GM12891 (cell line): ENCODE measurements around the gene TJP3. TPM values are rescaled to one million over a fixed set of nuclear protein-coding genes. Genes with fewer than 3 reads are reported as not detected.
"Not testable (repeated sequence)": the region's sequence is repeated elsewhere in the genome, so short reads cannot be mapped to it uniquely, and the experiment has no call there.

Source experiments
- DNase-seq: peaks from one replicate; pipeline ENCODE4 v3.0.0; 2011; ENCODE audit warnings: low spot score; ENCODE audit not compliant: insufficient read length
- FAIRE-seq: peaks from 2 replicates; lab custom pipeline; 2011; peaks lifted over from hg19 to GRCh38; lab: Jason Lieb, UNC
- PAX5 ChIP-seq: IDR thresholded peaks from 2 replicates; pipeline ENCODE4 v1.6.1; 2011; ENCODE audit warnings: low read length, moderate library complexity, mild to moderate bottlenecking; ENCODE audit not compliant: insufficient read depth, severe bottlenecking
- POLR2A ChIP-seq: IDR thresholded peaks from 2 replicates; pipeline ENCODE4 v1.6.1; 2011; ENCODE audit warnings: low read depth, low read length, control low read depth
- POLR2AphosphoS5 ChIP-seq: IDR thresholded peaks from 2 replicates; pipeline ENCODE4 v1.6.1; 2011; ENCODE audit warnings: low read depth, low read length, control low read depth
- POU2F2 ChIP-seq: IDR thresholded peaks from 2 replicates; pipeline ENCODE4 v1.6.1; 2011; ENCODE audit warnings: low read depth, mild to moderate bottlenecking, control low read depth, low read length, moderate library complexity
- SPI1 ChIP-seq: IDR thresholded peaks from 2 replicates; pipeline ENCODE4 v1.6.1; 2011; ENCODE audit warnings: low read depth, low read length, control low read depth
- TAF1 ChIP-seq: IDR thresholded peaks from 2 replicates; pipeline ENCODE4 v1.6.1; 2011; ENCODE audit warnings: low read depth, low read length, control low read depth
- polyA plus RNA-seq: library from polyadenylated mRNA; unstranded; fragments of >200 nt; gene quantifications from one replicate; pipeline ENCODE4 v1.2.1, GENCODE V29; 2012; ENCODE audit warnings: low read depth, missing spikeins, inconsistent platforms; ENCODE audit not compliant: missing spikeins

Gene TJP3
- polyA plus RNA-seq, result 0.62 TPM

GRCh38 chr19:3708207-3708931, at the start of gene TJP3:
Gene TJP3 (plus strand): TSS chr19:3708384. CDS start chr19:3728433, 20,049 bp downstream.
- no peak for DNase-seq
- FAIRE-seq, result no peak
- TF ChIP-seq SPI1 (no peak), POLR2A (no peak), POLR2AphosphoS5 (no peak), PAX5 (no peak), POU2F2 (no peak), TAF1 (no peak)

DNA sequence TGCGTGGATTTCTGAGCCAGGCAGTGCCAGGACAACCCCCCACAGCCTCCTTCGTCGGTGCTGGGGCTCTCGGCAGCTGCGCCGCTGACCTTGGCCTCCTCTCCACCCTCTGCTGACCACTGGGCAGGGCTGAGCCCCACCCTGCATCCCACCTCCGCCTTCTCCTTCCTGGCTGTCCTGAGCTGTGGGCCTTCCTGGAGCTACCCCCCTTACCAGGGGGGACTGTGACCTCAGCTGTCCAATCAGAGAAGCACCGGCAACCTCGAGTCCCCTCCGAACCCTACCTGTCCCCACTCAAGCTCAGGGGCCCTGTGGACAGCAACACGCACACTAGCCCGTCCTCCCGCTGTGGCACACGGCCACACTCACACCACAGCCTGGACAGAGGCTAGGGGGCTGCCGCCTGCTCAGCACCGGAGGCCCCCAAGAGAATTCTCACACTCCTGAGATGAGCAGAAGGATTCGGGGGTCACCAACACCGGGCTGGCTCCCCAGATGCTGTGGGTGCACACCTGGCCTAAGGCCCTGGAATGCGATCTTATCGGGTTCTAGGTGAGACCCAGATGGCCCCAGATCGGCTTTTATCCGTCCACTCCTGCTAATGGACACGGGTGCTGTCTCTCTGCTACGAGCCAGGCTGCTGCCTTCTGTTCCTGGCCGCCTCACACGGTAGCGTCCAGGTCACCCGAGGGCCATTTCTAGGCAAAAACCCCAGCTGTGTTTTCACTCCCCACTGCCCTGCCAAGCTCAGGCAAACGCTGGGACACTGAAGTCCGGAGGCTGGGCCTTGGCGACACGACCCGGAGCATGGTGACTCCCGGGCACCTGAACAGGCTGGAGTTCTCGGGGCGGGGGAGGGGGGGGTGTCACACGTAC, 49.1 kb upstream of the TJP3 start:
- no peak for FAIRE-seq
- DNase-seq, result no peak
- no peak for TF ChIP-seq POU2F2
- TF ChIP-seq POLR2AphosphoS5, result no peak
- no peak for TF ChIP-seq POLR2A
- TF ChIP-seq TAF1, result no peak
- TF ChIP-seq SPI1, result no peak
- no peak for TF ChIP-seq PAX5

DNA sequence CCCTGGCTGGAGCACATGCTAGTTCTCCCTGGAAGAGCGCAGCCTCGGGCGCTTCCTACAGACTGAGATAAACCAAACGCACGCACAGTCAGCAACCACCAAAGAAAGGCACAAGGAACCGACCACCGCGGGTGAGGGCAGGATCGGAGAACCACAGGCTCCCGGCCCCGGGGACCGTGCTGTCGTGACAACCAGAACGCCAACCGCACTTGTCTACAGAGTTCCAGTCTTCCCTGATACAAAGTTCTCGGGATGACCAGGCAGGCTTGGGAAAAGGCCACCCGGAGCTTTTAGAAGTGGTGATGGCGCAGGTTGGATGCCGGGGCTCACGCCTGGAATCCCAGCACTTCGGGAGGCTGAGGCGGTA, 48.5 kb upstream of the TJP3 start:
- no peak for FAIRE-seq
- TF ChIP-seq POU2F2 (no peak), POLR2AphosphoS5 (no peak), TAF1 (no peak), PAX5 (no peak), POLR2A (no peak), SPI1 (no peak)

GRCh38 chr19:3660493-3661219, 47.5 kb upstream of the TJP3 start:
- TF ChIP-seq SPI1 (no peak), POLR2AphosphoS5 (no peak), TAF1 (no peak), PAX5 (no peak), POU2F2 (no peak), POLR2A (no peak)
- FAIRE-seq, result no peak
- DNase-seq, result no peak

More for the DNA sequence above, 48.5 kb upstream of the TJP3 start:
- DNase-seq, result no peak

GRCh38 chr19:3661284-3662238, 46.6 kb upstream of the TJP3 start:
- no peak for DNase-seq
- no peak for FAIRE-seq
- no peak for TF ChIP-seq TAF1
- TF ChIP-seq POLR2A, result no peak
- TF ChIP-seq POLR2AphosphoS5, result no peak

DNA sequence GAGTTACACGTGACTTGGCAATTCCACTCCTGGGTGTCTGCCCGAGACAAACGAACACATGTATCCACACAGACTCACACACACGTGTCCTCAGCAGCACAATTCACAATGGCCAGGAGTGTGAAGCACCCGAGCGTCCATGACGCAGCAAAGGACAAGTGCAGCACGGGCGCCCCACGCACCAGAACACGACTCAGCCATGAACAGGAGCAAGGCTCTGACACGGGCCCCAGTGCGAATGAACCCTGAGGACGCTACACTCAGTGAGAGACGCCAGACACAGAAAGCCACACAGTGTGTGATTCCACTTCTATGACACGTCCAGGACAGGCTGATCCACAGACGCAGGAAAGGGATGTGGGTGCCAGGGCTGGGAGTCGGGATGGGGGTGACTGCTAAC, 44.3 kb upstream of the TJP3 start:
- FAIRE-seq (no peak), DNase-seq (no peak)
- TF ChIP-seq POLR2A (no peak), PAX5 (no peak), TAF1 (no peak)

- FAIRE-seq, result peak; percentile 89
Observed at GRCh38 chr19:3664879-3665642, 43.1 kb upstream of the TJP3 start.

GRCh38 chr19:3665681-3666544, 42.3 kb upstream of the TJP3 start:
- FAIRE-seq, result peak; percentile 59
- TF ChIP-seq TAF1, result no peak
- no peak for TF ChIP-seq PAX5
- TF ChIP-seq POLR2AphosphoS5, result no peak
- no peak for TF ChIP-seq POU2F2
- no peak for TF ChIP-seq POLR2A
- no peak for TF ChIP-seq SPI1
- DNase-seq, result peak; percentile 94

More at GRCh38 chr19:3664879-3665642, 43.1 kb upstream of the TJP3 start:
- no peak for TF ChIP-seq POLR2A
- TF ChIP-seq POU2F2, result peak; percentile 86; the same call in 1 of the 2 replicates
- DNase-seq, result no peak

DNA sequence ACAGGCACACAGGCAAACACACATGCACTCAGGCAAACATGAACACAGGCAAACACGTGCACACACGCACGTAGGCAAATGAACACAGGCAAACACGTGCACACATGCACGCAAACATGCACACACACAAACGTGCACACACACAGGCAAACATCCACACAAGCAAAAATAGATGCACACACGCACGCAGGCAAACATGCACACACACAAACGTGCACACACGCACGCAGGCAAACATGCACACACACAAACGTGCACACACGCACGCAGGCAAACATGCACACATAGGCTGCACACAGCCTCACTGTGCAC, 41.7 kb upstream of the TJP3 start:
- peak; percentile 91 for FAIRE-seq
- DNase-seq, result not testable (repeated sequence)
